ENCODE measurements around the gene DDR1.
"Not testable (repeated sequence)": the region's sequence is repeated elsewhere in the genome, so short reads cannot be mapped to it uniquely, and the experiment has no call there.

The DDR1 gene

GRCh38 chr6:30897882-30898281 lies 13.6 kb downstream of the DDR1 start:
- TF ChIP-seq CTCF (IDR thresholded peaks at IDR 0.05; ENCODE audit: insufficient read depth, low read depth, low read length, missing control alignments), result no peak
- no peak overlapping the region for H3K4me3 ChIP-seq (ENCODE audit: low read length)
- no peak for DNase-seq (ENCODE audit: low read depth)

GRCh38 chr6:30898750-30899360 lies 14.5 kb downstream of the DDR1 start:
- DNase-seq (ENCODE audit: low read depth), result no peak
- TF ChIP-seq CTCF (IDR thresholded peaks at IDR 0.05; ENCODE audit: insufficient read depth, low read depth, low read length, missing control alignments), result no peak
- no peak overlapping the region for H3K4me3 ChIP-seq (ENCODE audit: low read length)

GRCh38 chr6:30900863-30901417 lies 16.6 kb downstream of the DDR1 start:
- no peak for DNase-seq (ENCODE audit: low read depth)
- TF ChIP-seq CTCF (IDR thresholded peaks at IDR 0.05; ENCODE audit: insufficient read depth, low read depth, low read length, missing control alignments), result no peak
- H3K4me3 ChIP-seq (ENCODE audit: low read length), result no peak overlapping the region

- DNase-seq (ENCODE audit: low read depth), result no peak
- no peak overlapping the region for H3K4me3 ChIP-seq (ENCODE audit: low read length)
- no peak for TF ChIP-seq CTCF (IDR thresholded peaks at IDR 0.05; ENCODE audit: insufficient read depth, low read depth, low read length, missing control alignments)
Measured at GRCh38 chr6:30901436-30901835, 17.1 kb downstream of the DDR1 start.

GRCh38 chr6:30902196-30902595 lies 17.9 kb downstream of the DDR1 start:
- DNase-seq (ENCODE audit: low read depth), result peak; percentile 76
- H3K4me3 ChIP-seq (ENCODE audit: low read length), result not testable (repeated sequence)

GRCh38 chr6:30902709-30903108 lies 18.4 kb downstream of the DDR1 start:
- no peak for TF ChIP-seq CTCF (IDR thresholded peaks at IDR 0.05; ENCODE audit: insufficient read depth, low read depth, low read length, missing control alignments)
- no peak overlapping the region for H3K4me3 ChIP-seq (ENCODE audit: low read length)

GRCh38 chr6:30903236-30903635 lies 18.9 kb downstream of the DDR1 start:
- no peak overlapping the region for H3K4me3 ChIP-seq (ENCODE audit: low read length)
- no peak for TF ChIP-seq CTCF (IDR thresholded peaks at IDR 0.05; ENCODE audit: insufficient read depth, low read depth, low read length, missing control alignments)
- no peak for DNase-seq (ENCODE audit: low read depth)

More at GRCh38 chr6:30902709-30903108, 18.4 kb downstream of the DDR1 start:
- DNase-seq (ENCODE audit: low read depth), result no peak

- not testable (repeated sequence) for DNase-seq (ENCODE audit: low read depth)
- H3K4me3 ChIP-seq (ENCODE audit: low read length), result peak overlapping the region; percentile 97
Measured at GRCh38 chr6:30907290-30907757, 23.0 kb downstream of the DDR1 start.

Data from epithelial cell of esophagus (primary cell).